IMR-90 (cell line): ENCODE results near the gene BCLAF1. TPM values are rescaled to one million over a fixed set of nuclear protein-coding genes. Genes with fewer than 3 reads are reported as not detected.

Source experiments
- ATAC-seq: fragments of 200-7000 bp; cut with Tn5 transposase; 2 replicates; pipeline ENCODE4 v1.9.1; 2020; ENCODE audit warnings: low read depth, mild to moderate bottlenecking, moderate library complexity
- BruUV-seq: library from RNA; stranded (reverse); fragments of 400-500 nt; replicated peaks from 2 replicates; lab custom pipeline; 2021; lab: Mats Ljungman, UMichigan
- CTCF ChIA-PET: fragments of 300-600 bp; formaldehyde crosslinking; extraction: SDS; loops from one replicate; lab custom pipeline; 2021; ENCODE audit warnings: antibody characterized with exemption; lab: Yijun Ruan, JAX
- POLR2A ChIA-PET: fragments of 300-600 bp; sonication (Branson Sonifier 250); formaldehyde crosslinking; loops from one replicate; lab custom pipeline; 2022; ENCODE audit warnings: antibody characterized with exemption; ENCODE audit not compliant: unreplicated experiment; lab: Charles Lee
- DNase-seq: peaks from one replicate; pipeline ENCODE4 v3.0.0; 2013
- H2AFZ ChIP-seq: replicated peaks from 2 replicates; pipeline ENCODE3; 2013; ENCODE audit warnings: low read length, mild to moderate bottlenecking; ENCODE audit not compliant: poor library complexity
- H2AK5ac ChIP-seq: 2 replicates; pipeline ENCODE4 v1.6.1; 2013; ENCODE audit warnings: low read depth, low read length, inconsistent platforms
- H2AK9ac ChIP-seq: replicated peaks from 2 replicates; pipeline ENCODE3; 2013; ENCODE audit warnings: mild to moderate bottlenecking, low read depth, low read length, moderate library complexity; ENCODE audit not compliant: poor library complexity
- H2BK120ac ChIP-seq: 2 replicates; pipeline ENCODE4 v1.6.1; 2013; ENCODE audit warnings: low read depth, low read length, inconsistent platforms
- H2BK15ac ChIP-seq: 3 replicates; pipeline ENCODE4 v1.6.1; 2013; ENCODE audit warnings: low read depth, low read length, inconsistent platforms
- H2BK20ac ChIP-seq: 2 replicates; pipeline ENCODE4 v1.6.1; 2013; ENCODE audit warnings: low read depth, mild to moderate bottlenecking, inconsistent platforms, low read length, moderate library complexity
- H2BK5ac ChIP-seq: 2 replicates; pipeline ENCODE4 v1.6.1; 2013; ENCODE audit warnings: mild to moderate bottlenecking, low read depth, low read length, inconsistent platforms; ENCODE audit not compliant: poor library complexity, severe bottlenecking
- H3K14ac ChIP-seq: replicated peaks from 2 replicates; pipeline ENCODE4 v1.6.1; 2013; ENCODE audit warnings: low read depth, low read length, inconsistent platforms
- H3K18ac ChIP-seq: 2 replicates; pipeline ENCODE4 v1.6.1; 2013; ENCODE audit warnings: low read depth, low read length, control low read depth
- H3K23ac ChIP-seq: 2 replicates; pipeline ENCODE4 v1.6.1; 2013; ENCODE audit warnings: low read depth, low read length, inconsistent platforms
- H3K27ac ChIP-seq: 2 replicates; pipeline ENCODE4 v1.5.1; 2013; ENCODE audit warnings: mild to moderate bottlenecking, control low read depth, low read length; ENCODE audit not compliant: insufficient read depth
- H3K27me3 ChIP-seq: 2 replicates; pipeline ENCODE4 v1.6.1; 2013; ENCODE audit warnings: low read length; ENCODE audit not compliant: control insufficient read depth, insufficient read depth
- H3K36me3 ChIP-seq: 2 replicates; pipeline ENCODE4 v1.6.1; 2013; ENCODE audit warnings: low read length, mixed read lengths; ENCODE audit not compliant: control insufficient read depth, insufficient read depth
- H3K4ac ChIP-seq: 2 replicates; pipeline ENCODE4 v1.6.1; 2013; ENCODE audit warnings: low read depth, low read length, inconsistent platforms
- H3K4me1 ChIP-seq: 2 replicates; pipeline ENCODE4 v1.6.1; 2013; ENCODE audit warnings: low read length, mixed read lengths; ENCODE audit not compliant: control insufficient read depth, insufficient read depth
- H3K4me2 ChIP-seq: 2 replicates; pipeline ENCODE4 v1.6.1; 2013; ENCODE audit warnings: low read depth, mild to moderate bottlenecking, control low read depth, low read length, moderate library complexity
- H3K4me3 ChIP-seq: 2 replicates; pipeline ENCODE4 v1.5.1; 2013; ENCODE audit warnings: low read depth, mild to moderate bottlenecking, control low read depth, low read length, moderate library complexity; ENCODE audit not compliant: insufficient read depth
- H3K56ac ChIP-seq: 2 replicates; pipeline ENCODE4 v1.6.1; 2013; ENCODE audit warnings: low read length, inconsistent platforms; ENCODE audit not compliant: insufficient read depth; ENCODE audit errors: extremely low read depth
- H3K79me1 ChIP-seq, 2 experiments: 2 replicates each; pipeline ENCODE4 v1.6.1; 2013; ENCODE audit warnings: low read length in 2 of 2, inconsistent platforms in 1 of 2, low read depth in 1 of 2
- H3K9ac ChIP-seq: 2 replicates; pipeline ENCODE4 v1.6.1; 2013; ENCODE audit warnings: low read depth, low read length, control low read depth
- H3K9me1 ChIP-seq: 2 replicates; pipeline ENCODE4 v1.6.1; 2013; ENCODE audit warnings: low read length, inconsistent platforms; ENCODE audit not compliant: insufficient read depth
- H3K9me3 ChIP-seq: 2 replicates; pipeline ENCODE4 v1.6.1; 2013; ENCODE audit warnings: low read length; ENCODE audit not compliant: control insufficient read depth, insufficient read depth
- H4K20me1 ChIP-seq: 2 replicates; pipeline ENCODE4 v1.6.1; 2013; ENCODE audit warnings: low read length, inconsistent platforms; ENCODE audit not compliant: insufficient read depth
- H4K5ac ChIP-seq: 2 replicates; pipeline ENCODE4 v1.6.1; 2013; ENCODE audit warnings: mild to moderate bottlenecking, low read depth, low read length, control low read depth
- H4K8ac ChIP-seq, 2 experiments: 2 replicates each; pipeline ENCODE4 v1.6.1; 2013; ENCODE audit warnings: low read depth in 2 of 2, low read length in 2 of 2, control low read depth in 1 of 2, inconsistent platforms in 1 of 2
- H4K91ac ChIP-seq: 2 replicates; pipeline ENCODE4 v1.6.1; 2013; ENCODE audit warnings: low read depth, low read length, inconsistent platforms; ENCODE audit not compliant: insufficient read depth
- BHLHE40 ChIP-seq: fragments of 150-350 bp; IDR thresholded peaks from 2 replicates; pipeline ENCODE4 v1.6.1; 2016; ENCODE audit warnings: mild to moderate bottlenecking, low read depth, low read length
- CEBPB ChIP-seq: IDR thresholded peaks from 2 replicates; pipeline ENCODE4 v1.6.1; 2012; ENCODE audit warnings: low read depth, low read length, improper control_type of control experiment
- FOS ChIP-seq: fragments of 150-350 bp; IDR thresholded peaks from 2 replicates; pipeline ENCODE4 v1.6.1; 2016; ENCODE audit warnings: low read depth, low read length
- WGBS, 2 experiments: methylation state at CpG; one replicate each; pipeline versions ENCODE4 v1.1.5 to v1.1.7; 2013; ENCODE audit warnings: missing lambda C conversion rate in 2 of 2; ENCODE audit not compliant: insufficient read length in 1 of 2; ENCODE audit errors: extremely low coverage in 2 of 2; 5-methylcytosine and 5-hydroxymethylcytosine counted together
- dilution Hi-C: fragments of 300-500 bp; cut with HindIII; formaldehyde crosslinking; loops from one replicate; pipeline ENCODE4 v1.14.3; 2018; ENCODE audit warnings: low sequenced_read_pairs; ENCODE audit not compliant: unreplicated experiment
- in situ Hi-C: fragments of 300-500 bp; cut with MboI; formaldehyde crosslinking; loops from 3 replicates; pipeline ENCODE4 v1.14.3; 2019; ENCODE audit warnings: low sequenced_read_pairs, inconsistent platforms, mixed read lengths
- intact Hi-C: fragments of 100-400 bp; cut with micrococcal nuclease; formaldehyde crosslinking; loops from 2 replicates; pipeline ENCODE4 v1.10.0; 2022
- polyA plus RNA-seq, 3 experiments: library from polyadenylated mRNA; depleted of rRNA; stranded (reverse); fragments of >200 nt; gene quantifications; 2 replicates each; pipeline ENCODE4 v1.2.3, GENCODE V29; 2012; ENCODE audit warnings: low replicate concordance in 1 of 3
- total RNA-seq: library from RNA; depleted of rRNA; stranded (reverse); fragments of >200 nt; gene quantifications from 2 replicates; pipeline ENCODE4 v1.2.3, GENCODE V29; 2012

The BCLAF1 gene
- total and polyA plus RNA-seq, 2 of the 4 experiments (the other 2 are of a cell fraction): 34.0 to 141 TPM

- H2BK5ac ChIP-seq: peak overlapping the region; percentile 100
- peak overlapping the region; percentile 21 to 23; a peak in 3 of 4 replicates for H4K8ac ChIP-seq
- peak overlapping the region; percentile 52; the same call in 1 of the 2 replicates for H2BK120ac ChIP-seq
- DNase-seq: peak; percentile 89
- ChIA-PET CTCF (interaction anchor here (0.6 kb wide), 1 partner anchor 567 kb away, joined by 9 read pairs; no protein-coding TSS in a partner anchor), POLR2A (no interaction called here)
- H3K27me3 ChIP-seq: no peaks in the 10 kb centered on the region
- BruUV-seq: no TSS peak
- peak overlapping the region; percentile 6; the same call in 1 of the 2 replicates for H3K23ac ChIP-seq
- H2BK20ac ChIP-seq: peak overlapping the region; percentile 73; the same call in 1 of the 2 replicates
- ATAC-seq: peak; percentile 97
- 0 out of 3 replicates have a peak overlapping the region, but pooled peaks have one; percentile 0 for H2BK15ac ChIP-seq
- 0 out of 2 replicates have a peak overlapping the region, but pooled peaks have one; percentile 50 for H4K91ac ChIP-seq
- peak overlapping the region; percentile 6; the same call in 1 of the 2 replicates for H3K4me2 ChIP-seq
- dilution Hi-C loops: no loop called here
- peak; percentile 89 for TF ChIP-seq CEBPB
- TF ChIP-seq BHLHE40: no peak
- TF ChIP-seq FOS: peak; percentile 30; the same call in 1 of the 2 replicates
- in situ Hi-C loops: no loop called here
- H3K4me1 ChIP-seq: peaks cover 5% of the 10 kb centered on the region
- intact Hi-C loops: no loop called here
- peaks cover 10 to 20% of the 10 kb centered on the region in 2 experiments; a peak in 3 of 4 replicates for H3K79me1 ChIP-seq
- no peaks in the 10 kb centered on the region for H3K9me3 ChIP-seq
- H3K36me3 ChIP-seq: no peaks in the 10 kb centered on the region
- H3K56ac ChIP-seq: no peak overlapping the region
- WGBS, 2 experiments: no CpG with 5 or more reads among the region's 5 CpGs
- H3K18ac ChIP-seq: no peak overlapping the region; the same call in 1 of the 2 replicates
- H2AFZ ChIP-seq: no peak overlapping the region
- H3K4ac ChIP-seq: peak overlapping the region; percentile 24; the same call in 1 of the 2 replicates
- 0 out of 2 replicates have a peak overlapping the region, but pooled peaks have one; percentile 6 for H3K14ac ChIP-seq
- no peak overlapping the region for H4K5ac ChIP-seq
- H4K20me1 ChIP-seq: no peaks in the 10 kb centered on the region
- H2AK5ac ChIP-seq: 0 out of 2 replicates have a peak overlapping the region, but pooled peaks have one; percentile 50
- H3K4me3 ChIP-seq: no peak overlapping the region
- no peak overlapping the region for H3K27ac ChIP-seq
- H3K9me1 ChIP-seq: peaks cover 4% of the 10 kb centered on the region; the same call in 1 of the 2 replicates
- H3K9ac ChIP-seq: no peak overlapping the region
- no peak overlapping the region for H2AK9ac ChIP-seq
Measured at GRCh38 chr6:136244061-136244616, 45.5 kb downstream of the BCLAF1 start.
